Measurements from ENCODE around the gene LONRF2. TPM values are rescaled to one million over a fixed set of nuclear protein-coding genes. Genes with fewer than 3 reads are reported as not detected.
A peak's percentile ranks its signal among the peaks of the same experiment; 100 is the strongest.
"Not testable (repeated sequence)": the region's sequence is repeated elsewhere in the genome, so short reads cannot be mapped to it uniquely, and the experiment has no call there.

The LONRF2 gene
- total RNA-seq, 1 donor from 2014 or later: 0.23 TPM

- H3K9me3 Mint-ChIP-seq; H3K4me1 Mint-ChIP-seq; H3K27me3 Mint-ChIP-seq; DNase-seq; intact Hi-C loops (cut with micrococcal nuclease); H3K36me3 Mint-ChIP-seq (ENCODE audit: low read depth); H3K4me3 Mint-ChIP-seq; H3K27ac Mint-ChIP-seq: not testable (repeated sequence)
Measured at GRCh38 chr2:100248556-100248955, 73.7 kb downstream of the LONRF2 start.

- intact Hi-C loops (cut with micrococcal nuclease): no loop called here
- DNase-seq: no peak
- H3K36me3 Mint-ChIP-seq (ENCODE audit: low read depth): no peaks in the 10 kb centered on the region
- H3K27ac Mint-ChIP-seq: no peak overlapping the region
- H3K4me1 Mint-ChIP-seq: no peaks in the 10 kb centered on the region
- no peak overlapping the region for H3K4me3 Mint-ChIP-seq
- H3K27me3 Mint-ChIP-seq: peaks cover 2% of the 10 kb centered on the region
- no peaks in the 10 kb centered on the region for H3K9me3 Mint-ChIP-seq
Measured at GRCh38 chr2:100248044-100248330, 74.3 kb downstream of the LONRF2 start.

GRCh38 chr2:100247256-100248043, 74.9 kb downstream of the LONRF2 start:
- Mint-ChIP-seq H3K27ac (no peak overlapping the region), H3K4me1 (no peaks in the 10 kb centered on the region), H3K4me3 (no peak overlapping the region), H3K27me3 (peaks cover 2% of the 10 kb centered on the region), H3K36me3 (ENCODE audit: low read depth) (no peaks in the 10 kb centered on the region), H3K9me3 (no peaks in the 10 kb centered on the region)
- intact Hi-C loops (cut with micrococcal nuclease): no loop called here
- DNase-seq: no peak

GRCh38 chr2:100246163-100247145, 75.8 kb downstream of the LONRF2 start:
- Mint-ChIP-seq H3K27ac (no peak overlapping the region), H3K27me3 (peaks cover 2% of the 10 kb centered on the region), H3K9me3 (no peaks in the 10 kb centered on the region), H3K36me3 (ENCODE audit: low read depth) (no peaks in the 10 kb centered on the region), H3K4me1 (no peaks in the 10 kb centered on the region), H3K4me3 (no peak overlapping the region)
- intact Hi-C loops (cut with micrococcal nuclease): no loop called here
- DNase-seq: peak; percentile 68

- Mint-ChIP-seq H3K4me3 (no peak overlapping the region), H3K36me3 (ENCODE audit: low read depth) (no peaks in the 10 kb centered on the region), H3K27me3 (peaks cover 2% of the 10 kb centered on the region), H3K4me1 (no peaks in the 10 kb centered on the region), H3K27ac (no peak overlapping the region), H3K9me3 (no peaks in the 10 kb centered on the region)
- DNase-seq: no peak
- intact Hi-C loops (cut with micrococcal nuclease): no loop called here
Measured at GRCh38 chr2:100245681-100246080, 76.6 kb downstream of the LONRF2 start.

- intact Hi-C loops (cut with micrococcal nuclease): no loop called here
Measured at GRCh38 chr2:100244881-100245605, 77.3 kb downstream of the LONRF2 start.

GRCh38 chr2:100243631-100244030, 78.7 kb downstream of the LONRF2 start:
- H3K9me3 Mint-ChIP-seq: no peaks in the 10 kb centered on the region
- DNase-seq: no peak
- H3K4me3 Mint-ChIP-seq: no peak overlapping the region

More at GRCh38 chr2:100244881-100245605, 77.3 kb downstream of the LONRF2 start:
- Mint-ChIP-seq H3K4me3 (no peak overlapping the region), H3K9me3 (no peaks in the 10 kb centered on the region), H3K4me1 (no peaks in the 10 kb centered on the region), H3K36me3 (ENCODE audit: low read depth) (no peaks in the 10 kb centered on the region), H3K27ac (no peak overlapping the region), H3K27me3 (peaks cover under 1% of the 10 kb centered on the region)
- no peak for DNase-seq

GRCh38 chr2:100242891-100243619, 79.2 kb downstream of the LONRF2 start:
- H3K27me3 Mint-ChIP-seq: no peaks in the 10 kb centered on the region
- no peaks in the 10 kb centered on the region for H3K36me3 Mint-ChIP-seq (ENCODE audit: low read depth)
- H3K27ac Mint-ChIP-seq: no peak overlapping the region
- peak; percentile 82 for DNase-seq
- H3K4me3 Mint-ChIP-seq: no peak overlapping the region
- intact Hi-C loops (cut with micrococcal nuclease): loop anchor here (1.0 kb wide), 1 partner anchor 684 kb away; no protein-coding TSS in a partner anchor
- no peaks in the 10 kb centered on the region for H3K4me1 Mint-ChIP-seq
- no peaks in the 10 kb centered on the region for H3K9me3 Mint-ChIP-seq

More at GRCh38 chr2:100243631-100244030, 78.7 kb downstream of the LONRF2 start:
- no peak overlapping the region for H3K27ac Mint-ChIP-seq
- H3K4me1 Mint-ChIP-seq: no peaks in the 10 kb centered on the region
- no peaks in the 10 kb centered on the region for H3K36me3 Mint-ChIP-seq (ENCODE audit: low read depth)
- intact Hi-C loops (cut with micrococcal nuclease): loop anchor here (1.0 kb wide), 1 partner anchor 684 kb away; no protein-coding TSS in a partner anchor
- no peaks in the 10 kb centered on the region for H3K27me3 Mint-ChIP-seq

GRCh38 chr2:100242476-100242875, 79.8 kb downstream of the LONRF2 start:
- Mint-ChIP-seq H3K9me3 (no peaks in the 10 kb centered on the region), H3K4me3 (no peak overlapping the region), H3K27me3 (no peaks in the 10 kb centered on the region), H3K4me1 (no peaks in the 10 kb centered on the region), H3K27ac (no peak overlapping the region), H3K36me3 (ENCODE audit: low read depth) (no peaks in the 10 kb centered on the region)
- intact Hi-C loops (cut with micrococcal nuclease): no loop called here
- no peak for DNase-seq

GRCh38 chr2:100241236-100241635, 81.1 kb downstream of the LONRF2 start:
- no peaks in the 10 kb centered on the region for H3K4me1 Mint-ChIP-seq
- H3K36me3 Mint-ChIP-seq (ENCODE audit: low read depth): no peaks in the 10 kb centered on the region
- H3K27me3 Mint-ChIP-seq: no peaks in the 10 kb centered on the region
- intact Hi-C loops (cut with micrococcal nuclease): no loop called here
- no peaks in the 10 kb centered on the region for H3K9me3 Mint-ChIP-seq
- no peak for DNase-seq
- H3K4me3 Mint-ChIP-seq: no peak overlapping the region
- H3K27ac Mint-ChIP-seq: no peak overlapping the region

- H3K4me1 Mint-ChIP-seq: peaks cover 4% of the 10 kb centered on the region
- H3K9me3 Mint-ChIP-seq: no peaks in the 10 kb centered on the region
- H3K27me3 Mint-ChIP-seq: no peaks in the 10 kb centered on the region
- no peak overlapping the region for H3K27ac Mint-ChIP-seq
- intact Hi-C loops (cut with micrococcal nuclease): no loop called here
- no peaks in the 10 kb centered on the region for H3K36me3 Mint-ChIP-seq (ENCODE audit: low read depth)
- no peak overlapping the region for H3K4me3 Mint-ChIP-seq
- DNase-seq: no peak
Measured at GRCh38 chr2:100240386-100240785, 81.9 kb downstream of the LONRF2 start.

- Mint-ChIP-seq H3K4me1 (peaks cover 11% of the 10 kb centered on the region), H3K9me3 (no peaks in the 10 kb centered on the region), H3K36me3 (ENCODE audit: low read depth) (no peaks in the 10 kb centered on the region), H3K27me3 (no peaks in the 10 kb centered on the region), H3K27ac (no peak overlapping the region), H3K4me3 (no peak overlapping the region)
- no peak for DNase-seq
- intact Hi-C loops (cut with micrococcal nuclease): no loop called here
Measured at GRCh38 chr2:100239486-100240210, 82.7 kb downstream of the LONRF2 start.

- H3K27ac Mint-ChIP-seq: no peak overlapping the region
- intact Hi-C loops (cut with micrococcal nuclease): no loop called here
- H3K4me1 Mint-ChIP-seq: peaks cover 12% of the 10 kb centered on the region
- H3K4me3 Mint-ChIP-seq: no peak overlapping the region
- H3K36me3 Mint-ChIP-seq (ENCODE audit: low read depth): no peaks in the 10 kb centered on the region
- no peaks in the 10 kb centered on the region for H3K27me3 Mint-ChIP-seq
- no peak for DNase-seq
- H3K9me3 Mint-ChIP-seq: no peaks in the 10 kb centered on the region
Measured at GRCh38 chr2:100238471-100238870, 83.8 kb downstream of the LONRF2 start.

Data from activated CD4-positive, alpha-beta T cell treated with anti-CD3 and anti-CD28 coated beads, Interleukin-2, amount 10 ng/mL, durations not matched to agents 24 days and 14 days (primary cell).